SK-N-SH (cell line): ENCODE data around the gene SERPINB8. TPM values are rescaled to one million over a fixed set of nuclear protein-coding genes. Genes with fewer than 3 reads are reported as not detected.

Experiments
- CTCF ChIA-PET: fragments of 300-600, 350-600 bp; formaldehyde crosslinking; extraction: SDS; loops from one replicate; lab custom pipeline; 2021; lab: Yijun Ruan, JAX
- POLR2A ChIA-PET: fragments of 350-600 bp; sonication (Branson Sonifier 250); formaldehyde crosslinking; extraction: SDS; loops from one replicate; lab custom pipeline; 2020; ENCODE audit warnings: antibody characterized with exemption, inconsistent platforms; lab: Yijun Ruan, JAX
- DNase-seq: peaks from one replicate; pipeline ENCODE4 v3.0.0; 2012
- H2AFZ ChIP-seq: fragments of 200-600 bp; sonication (generic); 2 replicates; pipeline ENCODE4 v1.8.1; 2016; ENCODE audit warnings: antibody characterized with exemption, mild to moderate bottlenecking, low read depth
- H3F3A ChIP-seq: fragments of 200-600 bp; sonication (generic); replicated peaks from 2 replicates; pipeline ENCODE3; 2016; ENCODE audit warnings: antibody characterized with exemption, mild to moderate bottlenecking; ENCODE audit not compliant: insufficient read depth
- H3K27ac ChIP-seq, 2 experiments: fragments of 200-500 bp in 1 of 2; fragments of 200-600 bp in 1 of 2; sonication (Bioruptor generic) in 1 of 2; sonication (generic), shearing (Covaris generic) in 1 of 2; 2 replicates each; pipeline versions ENCODE4 v1.5.1 to v1.6.1; 2014 to 2016; ENCODE audit warnings: low read depth in 2 of 2, inconsistent platforms in 1 of 2, low read length in 1 of 2, mild to moderate bottlenecking in 1 of 2, mixed read lengths in 1 of 2
- H3K27me3 ChIP-seq: fragments of 200-600 bp; sonication (generic), shearing (Covaris generic); 2 replicates; pipeline ENCODE4 v1.6.1; 2016; ENCODE audit warnings: mixed run types; ENCODE audit not compliant: insufficient read depth
- H3K36me3 ChIP-seq, 2 experiments: fragments of 200-500 bp in 1 of 2; fragments of 200-600 bp in 1 of 2; sonication (Bioruptor generic) in 1 of 2; sonication (generic) in 1 of 2; replicated peaks in 1 of 2; 2 replicates each; pipeline versions ENCODE3 to v1.5.1; 2014 to 2016; ENCODE audit warnings: low read length in 1 of 2, mild to moderate bottlenecking in 1 of 2; ENCODE audit not compliant: insufficient read depth in 2 of 2, control insufficient read depth in 1 of 2
- H3K4me1 ChIP-seq, 2 experiments: fragments of 200-500 bp in 1 of 2; fragments of 200-600 bp in 1 of 2; sonication (Bioruptor generic) in 1 of 2; sonication (generic), shearing (Covaris generic) in 1 of 2; 2 replicates each; pipeline versions ENCODE4 v1.5.1 to v1.6.1; 2014 to 2016; ENCODE audit warnings: low read depth in 1 of 2, low read length in 1 of 2, mixed run types in 1 of 2; ENCODE audit not compliant: insufficient read depth in 2 of 2, control insufficient read depth in 1 of 2
- H3K4me2 ChIP-seq: fragments of 200-600 bp; sonication (generic), shearing (Covaris generic); 2 replicates; pipeline ENCODE4 v1.6.1; 2017; ENCODE audit warnings: mixed run types
- H3K4me3 ChIP-seq, 2 experiments: fragments of 200-500 bp in 1 of 2; fragments of 200-600 bp in 1 of 2; sonication (Bioruptor generic) in 1 of 2; sonication (generic), shearing (Covaris generic) in 1 of 2; 2 replicates each; pipeline versions ENCODE4 v1.5.1 to v1.8.1; 2014 to 2016; ENCODE audit warnings: low read depth in 2 of 2, inconsistent platforms in 1 of 2, low read length in 1 of 2, mild to moderate bottlenecking in 1 of 2, mixed read lengths in 1 of 2, moderate library complexity in 1 of 2
- H3K79me2 ChIP-seq: fragments of 200-600 bp; sonication (generic); 2 replicates; pipeline ENCODE4 v1.8.1; 2017; ENCODE audit warnings: mild to moderate bottlenecking; ENCODE audit not compliant: insufficient read depth
- H3K9ac ChIP-seq: fragments of 200-600 bp; sonication (generic); 2 replicates; pipeline ENCODE4 v1.6.1; 2017; ENCODE audit warnings: mixed run types
- H3K9me2 ChIP-seq: fragments of 200-600 bp; sonication (generic); 2 replicates; pipeline ENCODE4 v1.6.1; 2017; ENCODE audit warnings: mixed run types
- H3K9me3 ChIP-seq: fragments of 200-600 bp; sonication (generic); 2 replicates; pipeline ENCODE4 v1.6.1; 2017; ENCODE audit warnings: mixed run types, mild to moderate bottlenecking, moderate library complexity
- H4K20me1 ChIP-seq: fragments of 200-600 bp; sonication (generic); 2 replicates; pipeline ENCODE4 v1.6.1; 2017; ENCODE audit warnings: mild to moderate bottlenecking, mixed run types; ENCODE audit not compliant: insufficient read depth
- CHD2 ChIP-seq: fragments of 150-350 bp; IDR thresholded peaks from 2 replicates; pipeline ENCODE4 v1.6.1; 2018; ENCODE audit warnings: low read length; ENCODE audit not compliant: partially characterized antibody
- ELF1 ChIP-seq: IDR thresholded peaks from 2 replicates; pipeline ENCODE4 v1.4.0; 2012
- EP300 ChIP-seq, 2 experiments: IDR thresholded peaks; 2 replicates each; pipeline versions ENCODE4 v1.4.0 to v1.6.1; 2012; ENCODE audit warnings: borderline replicate concordance in 1 of 2, low read depth in 1 of 2, low read length in 1 of 2
- FOXM1 ChIP-seq: IDR thresholded peaks from 2 replicates; pipeline ENCODE4 v1.4.0; 2012; ENCODE audit warnings: low read depth, mild to moderate bottlenecking
- GABPA ChIP-seq: IDR thresholded peaks from 2 replicates; pipeline ENCODE4 v1.4.0; 2012; ENCODE audit warnings: low read depth, mild to moderate bottlenecking
- MAX ChIP-seq: IDR thresholded peaks from 2 replicates; pipeline ENCODE4 v1.4.0; 2012; ENCODE audit warnings: low read depth
- MXI1 ChIP-seq: IDR thresholded peaks from 2 replicates; pipeline ENCODE4 v1.6.1; 2012; ENCODE audit warnings: mild to moderate bottlenecking, low read depth, low read length, improper control_type of control experiment
- NRF1 ChIP-seq: IDR thresholded peaks from 2 replicates; pipeline ENCODE4 v1.6.1; 2012; ENCODE audit warnings: low read depth, mild to moderate bottlenecking, low read length
- RFX5 ChIP-seq: IDR thresholded peaks from 2 replicates; pipeline ENCODE4 v1.6.1; 2012; ENCODE audit warnings: mild to moderate bottlenecking, improper control_type of control experiment, low read length
- SMC3 ChIP-seq: IDR thresholded peaks from 2 replicates; pipeline ENCODE4 v1.6.1; 2012; ENCODE audit warnings: low read depth, low read length, improper control_type of control experiment
- TAF1 ChIP-seq: IDR thresholded peaks from 2 replicates; pipeline ENCODE4 v1.6.1; 2012; ENCODE audit warnings: low read depth, mild to moderate bottlenecking, low read length, moderate library complexity, borderline replicate concordance
- TCF12 ChIP-seq: IDR thresholded peaks from 2 replicates; pipeline ENCODE4 v1.4.0; 2012
- TEAD4 ChIP-seq: IDR thresholded peaks from 2 replicates; pipeline ENCODE4 v1.4.0; 2012; ENCODE audit warnings: mild to moderate bottlenecking, borderline replicate concordance; ENCODE audit not compliant: insufficient read depth
- USF1 ChIP-seq: IDR thresholded peaks from 2 replicates; pipeline ENCODE4 v1.4.0; 2012; ENCODE audit warnings: low read depth, borderline replicate concordance
- WGBS: methylation state at CpG from one replicate; pipeline ENCODE4 v1.1.6; 2017; ENCODE audit warnings: low lambda C conversion rate; 5-methylcytosine and 5-hydroxymethylcytosine counted together
- polyA plus RNA-seq, 3 experiments: library from polyadenylated mRNA; depleted of rRNA; stranded (reverse); fragments of >200 nt; gene quantifications; 2 replicates each; pipeline ENCODE4 v1.2.3, GENCODE V29; 2012

SERPINB8 gene
- polyA plus RNA-seq, 1 of the 3 experiments (the other 2 are of a cell fraction): 3.4 TPM

GRCh38 chr18:64002581-64002980, 32.7 kb downstream of the SERPINB8 start:
- no peak for DNase-seq
- Histone ChIP-seq H3K4me1 (no peaks in the 10 kb centered on the region), H3K9ac (no peak overlapping the region), H2AFZ (no peak overlapping the region), H3K4me2 (no peak overlapping the region), H3K9me3 (no peaks in the 10 kb centered on the region), H3K27me3 (no peaks in the 10 kb centered on the region), H4K20me1 (no peaks in the 10 kb centered on the region), H3K79me2 (no peaks in the 10 kb centered on the region), H3K9me2 (no peaks in the 10 kb centered on the region), H3K4me3 (no peak overlapping the region), H3F3A (no peaks in the 10 kb centered on the region), H3K27ac (no peak overlapping the region), H3K36me3 (no peaks in the 10 kb centered on the region)
- 66% methylated on average over 25 of the region's 41 CpGs for WGBS
- no peak for TF ChIP-seq MAX
- POLR2A ChIA-PET: no interaction called here
- CTCF ChIA-PET: no interaction called here

GRCh38 chr18:64009305-64009704, 39.4 kb downstream of the SERPINB8 start:
- ChIA-PET POLR2A (no interaction called here), CTCF (interaction anchor here (0.8 to 4.1 kb wide), 5 partner anchors 9 to 89 kb away, joined by 3 to 17 read pairs (median 8); no protein-coding TSS in a partner anchor)
- Histone ChIP-seq H4K20me1 (no peaks in the 10 kb centered on the region), H3K4me2 (no peak overlapping the region), H3K27ac (no peak overlapping the region), H3K9me3 (no peaks in the 10 kb centered on the region), H3K4me1 (no peaks in the 10 kb centered on the region), H3K9me2 (no peaks in the 10 kb centered on the region), H3K27me3 (no peaks in the 10 kb centered on the region), H3K9ac (no peak overlapping the region), H2AFZ (no peak overlapping the region), H3F3A (no peaks in the 10 kb centered on the region), H3K79me2 (no peaks in the 10 kb centered on the region), H3K4me3 (no peak overlapping the region), H3K36me3 (no peaks in the 10 kb centered on the region)
- TF ChIP-seq GABPA: no peak
- TF ChIP-seq SMC3: no peak
- TF ChIP-seq TCF12: no peak
- no peak for TF ChIP-seq TEAD4
- TF ChIP-seq MXI1: no peak
- no peak for TF ChIP-seq CHD2
- TF ChIP-seq NRF1: no peak
- TF ChIP-seq RFX5: no peak
- no peak for TF ChIP-seq USF1
- TF ChIP-seq EP300 (IDR thresholded peaks at IDR 0.05; ENCODE audit: borderline replicate concordance in 1 of 2, low read depth in 1 of 2, low read length in 1 of 2): no peak
- TF ChIP-seq ELF1: no peak
- TF ChIP-seq TAF1: no peak
- TF ChIP-seq FOXM1: no peak
- no peak for DNase-seq
- WGBS: 75% methylated on average over 3 of the region's 3 CpGs
